Calu3 (cell line): ENCODE measurements around the gene PPP6R2. TPM values are rescaled to one million over a fixed set of nuclear protein-coding genes. Genes with fewer than 3 reads are reported as not detected.

Source experiments
- Bru-seq: library from RNA; stranded (reverse); fragments of 400-500 nt; gene quantifications from one replicate; lab custom pipeline; 2021; lab: Mats Ljungman, UMichigan
- BruChase-seq, 2 experiments: library from RNA; stranded (reverse); fragments of 400-500 nt; gene quantifications; one replicate each; lab custom pipeline; 2021; lab: Mats Ljungman, UMichigan
- BruUV-seq: library from RNA; stranded (reverse); fragments of 400-500 nt; replicated peaks from 2 replicates; lab custom pipeline; 2021; lab: Mats Ljungman, UMichigan
- CTCF ChIA-PET: fragments of 300-600 bp; sonication (Branson Sonifier 250); formaldehyde crosslinking; loops from one replicate; lab custom pipeline; 2022; ENCODE audit warnings: antibody characterized with exemption; lab: Charles Lee
- DNase-seq: peaks from one replicate; pipeline ENCODE4 v3.0.0; 2022
- H3K27ac Mint-ChIP-seq: one replicate; pipeline ENCODE4 v1.8.0; 2022; ENCODE audit warnings: mixed read lengths; ENCODE audit not compliant: unreplicated experiment
- H3K27me3 Mint-ChIP-seq: one replicate; pipeline ENCODE4 v1.8.0; 2022; ENCODE audit warnings: mixed read lengths; ENCODE audit not compliant: unreplicated experiment
- H3K36me3 Mint-ChIP-seq: one replicate; pipeline ENCODE4 v1.8.0; 2022; ENCODE audit warnings: mild to moderate bottlenecking, moderate library complexity, mixed read lengths; ENCODE audit not compliant: insufficient read depth, unreplicated experiment
- H3K4me1 Mint-ChIP-seq: one replicate; pipeline ENCODE4 v1.8.0; 2022; ENCODE audit warnings: mild to moderate bottlenecking, low read depth, mixed read lengths; ENCODE audit not compliant: unreplicated experiment
- H3K4me3 Mint-ChIP-seq: one replicate; pipeline ENCODE4 v1.8.0; 2022; ENCODE audit warnings: mild to moderate bottlenecking, low read depth, moderate library complexity, mixed read lengths; ENCODE audit not compliant: unreplicated experiment
- H3K9me3 Mint-ChIP-seq: one replicate; pipeline ENCODE4 v1.8.0; 2022; ENCODE audit warnings: low read depth, mixed read lengths; ENCODE audit not compliant: unreplicated experiment
- intact Hi-C: fragments of 100-400 bp; cut with micrococcal nuclease; formaldehyde crosslinking; loops from one replicate; pipeline ENCODE4 v1.10.0; 2022; ENCODE audit not compliant: unreplicated experiment
- long read RNA-seq: library from polyadenylated mRNA; stranded (forward); transcript quantifications from one replicate; pipeline ENCODE4 v2.0.0, GENCODE V29; 2022
- total RNA-seq: library from RNA; stranded (reverse); gene quantifications from 2 replicates; pipeline ENCODE4 v1.2.3, GENCODE V29; 2022
- TF ChIP-seq, protein P1 (sequence below): fragments of 200-600 bp; IDR thresholded peaks from one replicate; pipeline ENCODE4 v1.8.0; 2022; ENCODE audit warnings: antibody characterized with exemption; ENCODE audit not compliant: unreplicated experiment

Gene PPP6R2, protein sequence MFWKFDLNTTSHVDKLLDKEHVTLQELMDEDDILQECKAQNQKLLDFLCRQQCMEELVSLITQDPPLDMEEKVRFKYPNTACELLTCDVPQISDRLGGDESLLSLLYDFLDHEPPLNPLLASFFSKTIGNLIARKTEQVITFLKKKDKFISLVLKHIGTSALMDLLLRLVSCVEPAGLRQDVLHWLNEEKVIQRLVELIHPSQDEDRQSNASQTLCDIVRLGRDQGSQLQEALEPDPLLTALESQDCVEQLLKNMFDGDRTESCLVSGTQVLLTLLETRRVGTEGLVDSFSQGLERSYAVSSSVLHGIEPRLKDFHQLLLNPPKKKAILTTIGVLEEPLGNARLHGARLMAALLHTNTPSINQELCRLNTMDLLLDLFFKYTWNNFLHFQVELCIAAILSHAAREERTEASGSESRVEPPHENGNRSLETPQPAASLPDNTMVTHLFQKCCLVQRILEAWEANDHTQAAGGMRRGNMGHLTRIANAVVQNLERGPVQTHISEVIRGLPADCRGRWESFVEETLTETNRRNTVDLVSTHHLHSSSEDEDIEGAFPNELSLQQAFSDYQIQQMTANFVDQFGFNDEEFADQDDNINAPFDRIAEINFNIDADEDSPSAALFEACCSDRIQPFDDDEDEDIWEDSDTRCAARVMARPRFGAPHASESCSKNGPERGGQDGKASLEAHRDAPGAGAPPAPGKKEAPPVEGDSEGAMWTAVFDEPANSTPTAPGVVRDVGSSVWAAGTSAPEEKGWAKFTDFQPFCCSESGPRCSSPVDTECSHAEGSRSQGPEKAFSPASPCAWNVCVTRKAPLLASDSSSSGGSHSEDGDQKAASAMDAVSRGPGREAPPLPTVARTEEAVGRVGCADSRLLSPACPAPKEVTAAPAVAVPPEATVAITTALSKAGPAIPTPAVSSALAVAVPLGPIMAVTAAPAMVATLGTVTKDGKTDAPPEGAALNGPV
- total RNA-seq (47.1 and 50.0 TPM in 2 replicates), Bru-seq, nascent RNA (percentile 72 among the genes with signal in this experiment), BruChase-seq, experiment 1, labeled RNA remaining after a 6-hour chase (percentile 79 among the genes with signal in this experiment), BruChase-seq, experiment 2, labeled RNA remaining after a 2-hour chase (percentile 76 among the genes with signal in this experiment)
- long read RNA-seq, full-length matches to known transcripts: 18 of 42 reads
- long read RNA-seq, partial matches to known transcripts: 3 of 42 reads
- long read RNA-seq, other reads (novel, unspliced or antisense): 21 of 42 reads

DNA sequence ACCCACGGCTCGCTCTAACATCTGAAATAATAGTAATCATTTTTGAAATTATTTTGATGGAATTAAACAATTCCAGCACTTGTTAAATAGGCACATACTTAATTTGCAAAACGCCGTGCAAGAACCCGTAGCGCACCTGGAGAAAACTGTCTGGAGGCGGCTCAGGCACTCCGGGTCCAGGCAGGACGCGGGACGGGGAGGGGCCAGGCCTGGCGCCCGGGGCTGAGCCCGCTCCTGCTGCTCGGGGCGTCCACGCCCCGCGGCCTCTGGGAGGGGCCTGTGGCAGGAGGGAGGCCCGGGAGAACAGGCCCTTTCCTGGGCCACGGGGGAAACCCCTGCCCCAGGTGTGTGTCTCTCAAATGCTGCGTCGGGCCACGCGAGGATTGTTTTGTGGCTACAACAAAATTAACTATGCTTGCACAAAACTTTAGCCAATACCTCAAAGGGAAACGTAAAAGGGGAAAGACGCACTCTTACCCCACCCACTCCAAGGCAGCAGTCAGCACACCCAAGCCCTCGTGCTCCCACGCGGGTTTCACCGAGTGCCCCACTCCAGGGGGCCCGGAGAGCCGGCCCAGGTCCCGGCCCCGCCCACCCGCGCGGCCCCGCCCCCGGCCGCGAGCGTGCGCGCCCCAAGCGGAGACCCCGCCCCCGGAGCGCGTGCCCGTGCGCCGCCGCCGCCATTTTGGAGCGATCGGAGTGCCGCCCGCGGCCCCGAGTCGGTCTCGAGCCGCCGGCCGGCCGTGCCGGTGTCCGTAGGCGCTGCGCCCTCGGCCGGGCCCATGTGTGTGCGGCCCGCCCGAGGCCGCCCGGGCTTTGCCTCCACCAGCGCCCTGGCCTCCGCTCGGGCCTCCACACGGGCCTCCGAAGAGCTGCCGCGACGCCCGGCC, at the start of gene PPP6R2:
Gene PPP6R2 (plus strand): TSS at position 677 of the 890 bp plus-strand sequence. CDS start 50,582 bp downstream, outside the sequence.
- CTCF ChIA-PET: interaction anchor here (1.9 kb wide), 1 partner anchor 90 kb away, joined by 7 read pairs; no protein-coding TSS in a partner anchor
- BruUV-seq: TSS peak; percentile 37
- H3K36me3 Mint-ChIP-seq: peaks cover 8% of the 10 kb centered on the region
- H3K4me3 Mint-ChIP-seq: peak within 1 kb of the TSS; percentile 56
- intact Hi-C loops: loop anchor here (2.0 kb wide), 1 partner anchor 90 kb away; no protein-coding TSS in a partner anchor
- TF ChIP-seq, protein P1, sequence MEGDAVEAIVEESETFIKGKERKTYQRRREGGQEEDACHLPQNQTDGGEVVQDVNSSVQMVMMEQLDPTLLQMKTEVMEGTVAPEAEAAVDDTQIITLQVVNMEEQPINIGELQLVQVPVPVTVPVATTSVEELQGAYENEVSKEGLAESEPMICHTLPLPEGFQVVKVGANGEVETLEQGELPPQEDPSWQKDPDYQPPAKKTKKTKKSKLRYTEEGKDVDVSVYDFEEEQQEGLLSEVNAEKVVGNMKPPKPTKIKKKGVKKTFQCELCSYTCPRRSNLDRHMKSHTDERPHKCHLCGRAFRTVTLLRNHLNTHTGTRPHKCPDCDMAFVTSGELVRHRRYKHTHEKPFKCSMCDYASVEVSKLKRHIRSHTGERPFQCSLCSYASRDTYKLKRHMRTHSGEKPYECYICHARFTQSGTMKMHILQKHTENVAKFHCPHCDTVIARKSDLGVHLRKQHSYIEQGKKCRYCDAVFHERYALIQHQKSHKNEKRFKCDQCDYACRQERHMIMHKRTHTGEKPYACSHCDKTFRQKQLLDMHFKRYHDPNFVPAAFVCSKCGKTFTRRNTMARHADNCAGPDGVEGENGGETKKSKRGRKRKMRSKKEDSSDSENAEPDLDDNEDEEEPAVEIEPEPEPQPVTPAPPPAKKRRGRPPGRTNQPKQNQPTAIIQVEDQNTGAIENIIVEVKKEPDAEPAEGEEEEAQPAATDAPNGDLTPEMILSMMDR: no peak
- peak; percentile 90 for DNase-seq
- no peaks in the 10 kb centered on the region for H3K4me1 Mint-ChIP-seq
- H3K9me3 Mint-ChIP-seq: no peaks in the 10 kb centered on the region
- no peak within 1 kb of the TSS for H3K27ac Mint-ChIP-seq
- H3K27me3 Mint-ChIP-seq: no peaks in the 10 kb centered on the region

- Mint-ChIP-seq H3K27me3 (no peaks in the 10 kb centered on the region), H3K4me1 (peaks cover 61% of the 10 kb centered on the region), H3K36me3 (peaks cover 54% of the 10 kb centered on the region), H3K27ac (peak overlapping the region; percentile 63), H3K4me3 (peak overlapping the region; percentile 90), H3K9me3 (no peaks in the 10 kb centered on the region)
- DNase-seq: peak; percentile 88
- BruUV-seq: no TSS peak
- intact Hi-C loops: no loop called here
- CTCF ChIA-PET: interaction anchor here (0.7 to 2.2 kb wide), 8 partner anchors 10 to 66 kb away, joined by 3 to 26 read pairs (median 5); partner anchors contain the start of genes DENND6B, HDAC10 and PLXNB2
- TF ChIP-seq, protein P1: no peak
Measured at GRCh38 chr22:50293441-50294318, 49.4 kb upstream of the PPP6R2 start.

GRCh38 chr22:50294319-50294656, 48.8 kb upstream of the PPP6R2 start:
- peaks cover 54% of the 10 kb centered on the region for H3K36me3 Mint-ChIP-seq
- H3K4me3 Mint-ChIP-seq: peak overlapping the region; percentile 90
- no TSS peak for BruUV-seq
- intact Hi-C loops: no loop called here
- H3K27ac Mint-ChIP-seq: peak overlapping the region; percentile 63
- H3K9me3 Mint-ChIP-seq: no peaks in the 10 kb centered on the region
- TF ChIP-seq, protein P1: no peak
- H3K27me3 Mint-ChIP-seq: no peaks in the 10 kb centered on the region
- peaks cover 61% of the 10 kb centered on the region for H3K4me1 Mint-ChIP-seq
- CTCF ChIA-PET: interaction anchor here (0.7 to 2.2 kb wide), 8 partner anchors 10 to 67 kb away, joined by 3 to 26 read pairs (median 5); partner anchors contain the start of genes DENND6B, HDAC10 and PLXNB2
- no peak for DNase-seq
